Fibroblast of mammary gland (primary cell): ENCODE measurements around the gene GSG1L.

Experiments
- DNase-seq: peaks from one replicate; pipeline ENCODE4 v3.0.0-alpha.2; 2010; ENCODE audit warnings: low read depth
- H3K4me3 ChIP-seq: 2 replicates; pipeline ENCODE4 v1.5.1; 2011; ENCODE audit warnings: low read depth, mild to moderate bottlenecking, low read length, moderate library complexity; ENCODE audit not compliant: control insufficient read depth
- TF ChIP-seq, protein P1 (sequence below): conservative IDR thresholded peaks from 2 replicates; pipeline ENCODE4 v1.5.1; 2011; ENCODE audit warnings: low read depth, low read length, inconsistent platforms; ENCODE audit not compliant: control insufficient read depth, insufficient read depth

GSG1L gene

DNA sequence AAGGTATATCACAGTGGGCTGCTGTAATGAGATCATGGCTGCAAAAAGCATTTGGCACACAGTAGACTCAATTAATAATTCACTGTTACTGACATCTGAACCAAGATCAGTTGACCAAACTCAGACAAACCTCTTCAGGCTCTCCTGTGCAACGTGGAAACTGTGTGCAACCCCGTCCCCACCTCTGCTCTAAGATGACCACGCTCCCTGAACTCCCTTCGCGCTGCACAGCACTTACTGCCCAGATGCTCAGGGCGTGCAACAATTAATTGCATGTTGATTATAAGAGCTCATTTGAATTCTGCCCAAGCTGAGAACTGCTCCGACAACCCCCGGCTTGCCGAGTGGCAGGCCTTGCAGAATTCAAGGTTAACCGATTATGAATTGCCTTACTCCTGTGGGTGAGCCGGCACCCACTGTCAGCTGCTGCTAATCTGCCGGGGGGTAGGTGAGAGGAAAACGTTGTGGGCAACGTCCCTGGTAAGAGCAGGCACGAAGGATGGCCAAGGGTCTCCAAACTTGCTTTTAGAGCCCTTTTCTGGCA lies 1.3 kb upstream of the GSG1L start:
- no peak overlapping the region for H3K4me3 ChIP-seq
- no peak for DNase-seq
- TF ChIP-seq, protein P1, sequence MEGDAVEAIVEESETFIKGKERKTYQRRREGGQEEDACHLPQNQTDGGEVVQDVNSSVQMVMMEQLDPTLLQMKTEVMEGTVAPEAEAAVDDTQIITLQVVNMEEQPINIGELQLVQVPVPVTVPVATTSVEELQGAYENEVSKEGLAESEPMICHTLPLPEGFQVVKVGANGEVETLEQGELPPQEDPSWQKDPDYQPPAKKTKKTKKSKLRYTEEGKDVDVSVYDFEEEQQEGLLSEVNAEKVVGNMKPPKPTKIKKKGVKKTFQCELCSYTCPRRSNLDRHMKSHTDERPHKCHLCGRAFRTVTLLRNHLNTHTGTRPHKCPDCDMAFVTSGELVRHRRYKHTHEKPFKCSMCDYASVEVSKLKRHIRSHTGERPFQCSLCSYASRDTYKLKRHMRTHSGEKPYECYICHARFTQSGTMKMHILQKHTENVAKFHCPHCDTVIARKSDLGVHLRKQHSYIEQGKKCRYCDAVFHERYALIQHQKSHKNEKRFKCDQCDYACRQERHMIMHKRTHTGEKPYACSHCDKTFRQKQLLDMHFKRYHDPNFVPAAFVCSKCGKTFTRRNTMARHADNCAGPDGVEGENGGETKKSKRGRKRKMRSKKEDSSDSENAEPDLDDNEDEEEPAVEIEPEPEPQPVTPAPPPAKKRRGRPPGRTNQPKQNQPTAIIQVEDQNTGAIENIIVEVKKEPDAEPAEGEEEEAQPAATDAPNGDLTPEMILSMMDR: no peak

DNA sequence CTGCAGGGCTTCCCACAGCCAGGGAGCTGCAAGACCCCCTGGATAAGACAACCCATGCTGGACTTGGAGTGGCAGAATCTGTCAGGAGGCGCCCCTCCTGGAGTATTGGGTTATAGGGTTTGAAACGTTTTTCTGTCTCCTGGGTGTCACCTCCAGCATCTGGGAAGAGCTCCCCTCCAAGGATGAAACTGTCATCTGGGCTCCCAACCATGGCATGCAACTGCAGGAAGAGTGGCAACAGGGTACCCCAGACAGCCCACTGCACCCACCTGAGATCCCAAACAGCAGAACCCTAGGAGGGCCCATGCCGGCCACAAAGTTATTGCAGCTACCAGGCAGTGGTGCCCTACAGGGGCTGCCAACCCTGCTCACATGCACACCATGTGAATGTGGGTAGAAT lies 636 bp upstream of the GSG1L start:
- no peak for DNase-seq
- TF ChIP-seq, protein P1: no peak
- H3K4me3 ChIP-seq: no peak overlapping the region

DNA sequence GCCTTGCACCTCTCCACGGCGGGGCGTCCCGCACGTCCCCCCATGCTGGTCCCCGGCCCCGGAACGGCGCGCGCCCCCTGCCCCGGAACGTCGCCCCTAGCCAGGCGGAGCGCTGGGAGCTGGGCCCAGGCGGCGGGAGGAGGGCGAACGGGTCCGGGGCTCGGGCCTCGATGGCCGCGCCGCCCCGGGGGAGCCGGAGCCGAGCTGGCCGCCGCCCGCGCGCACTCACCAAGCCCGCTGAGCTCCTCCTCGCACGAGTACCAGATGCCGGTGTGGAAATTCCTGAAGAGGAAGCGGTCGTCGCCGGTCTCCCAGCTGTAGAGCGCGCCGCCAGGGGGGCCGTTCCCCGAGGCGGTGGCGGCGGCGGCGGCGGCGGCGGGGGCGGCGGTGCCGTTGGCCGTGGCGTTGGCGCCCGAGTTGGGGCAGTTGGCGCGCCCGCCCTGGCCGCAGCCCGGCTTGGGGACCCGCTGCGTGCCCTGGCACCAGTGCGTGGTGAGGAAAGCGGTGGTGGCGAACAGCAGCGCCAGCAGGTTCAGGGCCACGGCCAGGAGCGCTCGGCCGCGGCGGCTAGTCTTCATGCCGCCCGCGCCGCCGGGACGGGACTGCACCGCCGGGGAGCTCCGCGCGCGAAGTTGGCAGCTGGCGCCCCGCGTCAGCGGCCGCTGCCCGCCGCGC lies 530 bp downstream of the GSG1L start:
- no peak overlapping the region for H3K4me3 ChIP-seq
- TF ChIP-seq, protein P1: no peak
- no peak for DNase-seq

DNA sequence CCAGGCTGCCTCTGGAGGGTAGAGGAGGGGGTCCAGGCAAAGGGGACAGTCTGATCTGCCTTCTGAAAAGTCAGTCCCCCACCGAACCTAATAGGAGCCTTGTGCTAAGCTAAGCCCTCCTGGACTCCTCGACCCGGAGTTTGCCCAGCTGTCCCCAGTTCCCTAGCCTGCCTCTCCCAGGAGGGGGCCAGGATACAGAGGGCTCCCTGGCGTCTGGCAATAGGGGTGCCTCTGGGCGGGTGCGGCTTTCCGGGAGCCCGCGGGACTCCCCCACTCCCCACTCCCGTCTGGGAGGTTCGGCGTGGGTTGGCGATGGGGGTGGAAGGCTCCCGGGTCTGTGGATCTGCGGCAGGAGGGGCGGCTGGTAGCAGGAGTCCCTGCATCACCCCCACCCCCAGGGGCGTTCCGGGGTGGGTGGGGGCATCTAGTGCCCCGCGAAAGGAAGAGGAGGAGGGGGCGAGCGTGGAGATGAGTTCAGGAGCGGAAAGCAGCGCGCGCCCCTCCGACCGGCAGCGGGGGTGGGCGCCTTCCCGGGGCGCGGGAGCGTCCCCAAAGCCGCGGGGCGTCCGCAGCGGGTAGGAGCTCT lies 1.2 kb downstream of the GSG1L start:
- H3K4me3 ChIP-seq: no peak overlapping the region
- DNase-seq: no peak

DNA sequence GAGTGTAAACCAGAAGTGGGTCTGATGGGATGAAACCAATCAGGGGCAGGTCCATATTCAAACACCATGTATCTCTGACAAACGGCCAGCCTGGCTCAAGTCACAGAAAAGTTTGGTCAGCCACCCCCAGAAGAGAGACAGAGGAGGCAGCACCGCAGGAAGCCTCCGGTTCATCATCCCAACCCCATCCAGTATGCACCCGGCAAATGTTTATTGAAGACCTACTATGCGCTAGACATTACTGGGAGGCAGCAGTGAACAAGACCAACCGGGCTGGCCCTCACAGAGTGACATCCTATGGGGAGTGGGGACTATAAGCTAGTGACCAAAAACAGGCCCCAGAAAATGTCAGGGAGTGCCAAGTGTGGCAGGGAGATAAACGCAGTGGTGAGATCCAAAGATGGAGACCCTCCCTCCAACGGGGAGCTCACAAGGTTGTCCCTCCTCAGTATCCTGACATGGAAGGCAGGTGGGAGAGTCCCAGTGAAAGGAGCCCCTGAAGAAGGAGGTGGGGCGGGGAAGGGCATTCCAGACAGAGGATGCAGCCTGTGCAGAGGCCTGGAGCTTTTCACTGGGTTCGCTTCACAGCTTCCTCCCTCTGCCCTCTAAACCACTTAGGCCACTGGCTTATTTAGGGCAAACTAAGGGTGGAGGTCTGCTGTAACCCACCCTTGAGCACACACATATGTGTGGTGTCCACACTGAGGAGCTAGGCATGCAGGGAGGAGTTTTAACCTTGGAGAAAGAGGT lies 2.0 kb downstream of the GSG1L start:
- no peak for DNase-seq
- TF ChIP-seq, protein P1: no peak
- H3K4me3 ChIP-seq: no peak overlapping the region

More for the DNA sequence above, 1.2 kb downstream of the GSG1L start:
- TF ChIP-seq, protein P1: no peak

DNA sequence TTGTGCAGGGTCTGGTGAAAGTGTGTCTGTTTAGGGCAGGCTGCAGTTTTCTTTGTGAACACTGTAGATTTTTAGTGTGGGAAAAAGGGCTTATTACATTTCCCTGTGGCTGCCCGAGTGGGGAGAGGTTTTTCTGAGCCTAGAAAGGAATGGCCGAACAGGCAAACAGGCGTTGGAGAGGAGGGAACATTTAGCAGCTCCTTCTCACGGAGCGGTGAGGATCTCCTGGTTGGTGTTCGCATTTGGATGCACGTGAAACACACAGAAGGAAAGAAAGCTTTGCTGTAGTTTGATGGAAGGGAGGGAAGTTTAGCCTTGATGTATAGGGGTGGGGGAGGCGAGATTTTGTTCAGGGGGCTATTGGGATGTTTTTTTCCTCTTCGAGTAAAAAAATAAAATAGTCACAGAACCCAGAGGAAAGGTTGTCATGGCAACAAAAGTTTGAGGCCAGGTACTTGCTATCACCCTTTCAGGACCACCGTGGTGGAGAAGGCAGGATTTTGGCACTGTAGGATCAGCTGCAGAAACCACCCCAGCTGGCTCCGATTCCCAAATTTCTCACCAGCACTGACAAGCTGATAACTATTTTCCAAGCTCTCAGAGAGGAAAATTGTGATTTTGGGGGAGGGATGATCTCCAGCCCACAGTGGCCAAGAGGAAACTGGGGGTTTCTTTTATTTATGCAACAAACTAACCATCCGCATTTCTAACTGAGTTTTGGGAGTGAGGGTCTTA lies 3.5 kb downstream of the GSG1L start:
- DNase-seq: no peak
- TF ChIP-seq, protein P1: no peak
- no peak overlapping the region for H3K4me3 ChIP-seq
